ENCODE measurements around the gene ZNF526. TPM values are rescaled to one million over a fixed set of nuclear protein-coding genes. Genes with fewer than 3 reads are reported as not detected.

Gene ZNF526
- total RNA-seq, 2 donors from 2014 or later = 18.5 to 23.7 TPM

GRCh38 chr19:42273407-42274064 lies 53.4 kb downstream of the ZNF526 start:
- DNase-seq (ENCODE audit: low spot score) = no peak
- no peak overlapping the region for H3K27ac Mint-ChIP-seq
- peaks cover 25 to 52% of the 10 kb centered on the region in 2 donors for H3K4me1 Mint-ChIP-seq (ENCODE audit: low read depth in 2 of 2)
- peaks cover 5% of the 10 kb centered on the region for H3K36me3 Mint-ChIP-seq
- no peak overlapping the region for H3K4me3 Mint-ChIP-seq
- H3K27me3 Mint-ChIP-seq = no peaks in the 10 kb centered on the region
- no peaks in the 10 kb centered on the region for H3K9me3 Mint-ChIP-seq
- ATAC-seq = no peak

DNA sequence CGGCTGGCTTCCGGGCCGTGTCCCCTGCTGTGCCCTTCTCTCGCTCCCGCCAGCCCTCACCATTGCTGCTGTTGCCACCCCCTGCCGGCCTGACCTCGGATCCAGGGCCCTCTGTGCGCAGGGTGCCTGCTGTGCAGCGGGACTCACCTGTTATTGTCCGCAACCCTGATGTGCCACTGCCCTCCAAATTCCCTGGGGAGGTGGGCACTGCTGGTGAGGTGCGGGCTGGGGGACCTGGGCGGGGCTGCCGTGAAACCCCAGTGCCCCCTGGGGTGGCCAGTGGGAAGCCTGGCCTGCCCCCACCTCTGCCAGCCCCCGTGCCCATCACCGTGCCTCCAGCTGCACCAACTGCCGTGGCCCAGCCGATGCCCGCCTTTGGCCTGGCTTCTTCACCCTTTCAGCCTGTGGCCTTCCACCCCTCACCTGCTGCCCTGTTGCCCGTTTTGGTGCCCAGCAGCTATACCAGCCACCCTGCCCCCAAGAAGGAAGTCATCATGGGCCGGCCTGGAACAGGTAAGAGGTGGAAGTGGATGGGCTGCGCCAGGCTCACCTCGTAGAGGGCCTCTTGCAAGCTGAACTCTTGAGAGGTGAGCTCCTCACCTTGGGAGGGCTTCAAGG lies 54.1 kb downstream of the ZNF526 start:
- no peak overlapping the region for H3K4me3 Mint-ChIP-seq
- peak overlapping the region in 1 of 2 donors; percentile 83 for H3K27ac Mint-ChIP-seq
- peaks cover 32 to 58% of the 10 kb centered on the region in 2 donors for H3K4me1 Mint-ChIP-seq (ENCODE audit: low read depth in 2 of 2)
- ATAC-seq (no peak), DNase-seq (ENCODE audit: low spot score) (no peak)
- H3K9me3 Mint-ChIP-seq = no peaks in the 10 kb centered on the region
- peaks cover 5% of the 10 kb centered on the region for H3K36me3 Mint-ChIP-seq
- no peaks in the 10 kb centered on the region for H3K27me3 Mint-ChIP-seq

GRCh38 chr19:42275103-42275502 lies 55.0 kb downstream of the ZNF526 start:
- peaks cover 5% of the 10 kb centered on the region for H3K36me3 Mint-ChIP-seq
- H3K27ac Mint-ChIP-seq = peak overlapping the region; percentile 18 to 83
- ATAC-seq (no peak), DNase-seq (ENCODE audit: low spot score) (no peak)
- no peaks in the 10 kb centered on the region for H3K27me3 Mint-ChIP-seq
- peaks cover 38 to 56% of the 10 kb centered on the region in 2 donors for H3K4me1 Mint-ChIP-seq (ENCODE audit: low read depth in 2 of 2)
- no peaks in the 10 kb centered on the region for H3K9me3 Mint-ChIP-seq
- H3K4me3 Mint-ChIP-seq = peak overlapping the region; percentile 28

DNA sequence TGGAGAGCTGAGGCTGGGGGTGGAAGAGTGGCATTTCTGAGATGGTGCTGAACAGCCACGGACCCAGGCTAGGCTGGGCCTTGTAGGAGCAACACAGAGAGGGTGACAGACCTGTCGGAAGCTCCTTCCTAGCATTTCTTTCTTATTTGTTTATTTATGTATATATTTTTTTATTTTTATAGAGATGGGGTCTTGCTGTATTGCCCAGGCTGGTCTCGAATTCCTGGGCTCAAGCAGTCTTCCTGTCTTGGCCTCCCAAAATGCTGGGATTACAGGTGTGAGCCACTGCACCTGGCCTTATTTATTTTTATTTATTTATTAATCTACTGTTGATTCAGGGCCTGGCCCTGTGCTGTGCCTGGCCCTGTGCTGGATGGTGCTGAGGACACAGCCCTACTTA lies 55.4 kb downstream of the ZNF526 start:
- DNase-seq (ENCODE audit: low spot score) (no peak), ATAC-seq (no peak)
- Mint-ChIP-seq H3K4me3 (peak overlapping the region; percentile 11), H3K27me3 (no peaks in the 10 kb centered on the region), H3K9me3 (no peaks in the 10 kb centered on the region), H3K36me3 (peaks cover 5% of the 10 kb centered on the region), H3K4me1 (ENCODE audit: low read depth in 2 of 2) (peaks cover 38 to 52% of the 10 kb centered on the region in 2 donors), H3K27ac (peak overlapping the region; percentile 22 to 83)

- Mint-ChIP-seq H3K4me1 (ENCODE audit: low read depth in 2 of 2) (peaks cover 38 to 46% of the 10 kb centered on the region in 2 donors), H3K4me3 (peak overlapping the region; percentile 11), H3K27me3 (no peaks in the 10 kb centered on the region), H3K9me3 (no peaks in the 10 kb centered on the region), H3K36me3 (peaks cover 5% of the 10 kb centered on the region), H3K27ac (peak overlapping the region in 1 of 2 donors; percentile 22)
- ATAC-seq (no peak), DNase-seq (ENCODE audit: low spot score) (no peak)
Measured at GRCh38 chr19:42276284-42276683, 56.2 kb downstream of the ZNF526 start.

- Mint-ChIP-seq H3K27me3 (no peaks in the 10 kb centered on the region), H3K36me3 (peaks cover 5% of the 10 kb centered on the region), H3K4me3 (no peak overlapping the region), H3K4me1 (ENCODE audit: low read depth in 2 of 2) (peaks cover 38 to 44% of the 10 kb centered on the region in 2 donors), H3K9me3 (no peaks in the 10 kb centered on the region), H3K27ac (no peak overlapping the region)
- ATAC-seq (peak in 1 of 2 donors; percentile 14), DNase-seq (ENCODE audit: low spot score) (no peak)
Measured at GRCh38 chr19:42276821-42277220, 56.7 kb downstream of the ZNF526 start.

Other genes with a start within 250 kb of the ZNF526 start
- 1 to 10 TPM; 2.0 to 4.2 TPM for gene ATP1A3, start 226.1 kb upstream of the ZNF526 start, total RNA-seq
- 1 to 10 TPM in 1 of 2 donors, under 1 TPM in 1; 0.21 to 1.0 TPM for gene GRIK5, start 150.1 kb upstream of the ZNF526 start, total RNA-seq
- gene ZNF574, start 144.1 kb upstream of the ZNF526 start, total RNA-seq = 10 to 100 TPM; 14.2 to 16.1 TPM
- gene POU2F2, start 87.9 kb upstream of the ZNF526 start, total RNA-seq = 10 to 100 TPM; 21.6 to 30.5 TPM
- gene DEDD2, start 2.6 kb upstream of the ZNF526 start, total RNA-seq = 10 to 100 TPM; 28.5 to 33.2 TPM
- 10 to 100 TPM; 51.1 to 52.8 TPM for gene GSK3A, start 22.3 kb downstream of the ZNF526 start, total RNA-seq
- gene ERF, start 34.8 kb downstream of the ZNF526 start, total RNA-seq = 10 to 100 TPM; 29.5 to 47.8 TPM
- gene CIC, start 48.9 kb downstream of the ZNF526 start, total RNA-seq = 100 to 1,000 TPM; 110 to 115 TPM
- 1 to 10 TPM in 1 of 2 donors, under 1 TPM in 1; 0.64 to 1.0 TPM for gene PRR19, start 81.8 kb downstream of the ZNF526 start, total RNA-seq
- gene PAFAH1B3, start 82.3 kb downstream of the ZNF526 start, total RNA-seq = 10 to 100 TPM; 16.9 to 40.2 TPM
- gene TMEM145, start 93.0 kb downstream of the ZNF526 start, total RNA-seq = 1 to 10 TPM; 1.4 to 1.6 TPM
- gene MEGF8, start 105.3 kb downstream of the ZNF526 start, total RNA-seq = 10 to 100 TPM; 12.1 to 20.1 TPM
- gene CNFN, start 170.0 kb downstream of the ZNF526 start, total RNA-seq = not detected
- gene LIPE, start 207.1 kb downstream of the ZNF526 start, total RNA-seq = 10 to 100 TPM; 25.1 to 31.5 TPM
- not detected for gene CXCL17, start 222.6 kb downstream of the ZNF526 start, total RNA-seq

Data from natural killer cell treated with Interleukin-12 subunit alpha and Interleukin-12 subunit beta and Interleukin-15 and Interleukin-18, amount 100 ng/mL, for 72 hours (primary cell).